Embryonic facial prominence (tissue), 1 donor: Measurements from ENCODE around the gene LGALS13.

ENCODE experiments used
- DNase-seq: peaks from one replicate; pipeline ENCODE4 v3.0.0-alpha.2; 2016; ENCODE audit errors: extremely low spot score

The LGALS13 gene, protein sequence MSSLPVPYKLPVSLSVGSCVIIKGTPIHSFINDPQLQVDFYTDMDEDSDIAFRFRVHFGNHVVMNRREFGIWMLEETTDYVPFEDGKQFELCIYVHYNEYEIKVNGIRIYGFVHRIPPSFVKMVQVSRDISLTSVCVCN

DNA sequence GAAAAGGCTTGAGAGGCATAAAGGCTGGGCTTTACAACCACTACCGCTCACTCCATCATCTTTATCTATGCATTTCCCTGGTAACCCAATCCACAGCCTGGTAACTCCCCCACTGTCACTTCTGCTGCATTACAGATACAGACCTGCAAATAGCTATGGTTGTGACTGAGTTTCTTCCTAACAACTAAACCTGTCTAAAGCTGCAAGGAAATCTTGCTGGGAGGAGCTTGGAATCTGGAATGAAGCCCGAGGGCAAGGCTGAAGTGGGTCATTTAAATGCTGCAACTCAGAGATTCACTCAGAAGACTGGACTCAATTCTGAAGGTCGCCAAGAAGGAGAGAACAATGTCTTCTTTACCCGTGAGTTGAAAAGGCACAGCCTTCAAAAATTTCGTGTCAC is at the start of gene LGALS13:
LGALS13 (plus strand) TSS at position 301 of the 400 bp plus-strand sequence; CDS start at position 346, 45 bp downstream.
- no peak for DNase-seq

DNA sequence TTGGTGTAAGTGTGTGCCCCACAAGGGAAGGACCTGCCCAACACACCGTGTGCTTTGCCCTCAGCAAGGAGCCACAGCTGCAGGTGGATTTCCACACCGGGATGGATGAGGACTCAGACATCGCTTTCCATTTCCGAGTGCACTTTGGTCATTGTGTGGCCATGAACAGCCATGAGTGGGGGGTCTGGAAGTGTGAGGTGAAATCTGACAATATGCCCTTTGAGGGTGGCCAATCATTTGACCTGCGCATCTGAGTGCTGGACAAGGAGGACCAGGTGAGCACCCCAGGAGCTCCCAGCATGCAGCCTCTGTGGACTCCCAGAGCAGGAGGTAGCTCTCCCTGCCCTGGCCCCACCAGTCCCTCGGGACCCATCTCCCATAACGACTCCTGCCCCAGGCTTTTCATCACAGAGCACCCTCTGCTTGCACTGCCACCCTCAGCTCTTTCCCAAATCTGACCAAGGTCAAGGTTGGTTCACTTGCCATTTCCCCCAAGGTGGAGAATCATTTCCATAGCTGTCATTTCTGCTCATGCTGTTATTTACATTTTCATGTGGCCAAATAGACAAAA is 49.2 kb upstream of the LGALS13 start:
- DNase-seq: no peak

DNA sequence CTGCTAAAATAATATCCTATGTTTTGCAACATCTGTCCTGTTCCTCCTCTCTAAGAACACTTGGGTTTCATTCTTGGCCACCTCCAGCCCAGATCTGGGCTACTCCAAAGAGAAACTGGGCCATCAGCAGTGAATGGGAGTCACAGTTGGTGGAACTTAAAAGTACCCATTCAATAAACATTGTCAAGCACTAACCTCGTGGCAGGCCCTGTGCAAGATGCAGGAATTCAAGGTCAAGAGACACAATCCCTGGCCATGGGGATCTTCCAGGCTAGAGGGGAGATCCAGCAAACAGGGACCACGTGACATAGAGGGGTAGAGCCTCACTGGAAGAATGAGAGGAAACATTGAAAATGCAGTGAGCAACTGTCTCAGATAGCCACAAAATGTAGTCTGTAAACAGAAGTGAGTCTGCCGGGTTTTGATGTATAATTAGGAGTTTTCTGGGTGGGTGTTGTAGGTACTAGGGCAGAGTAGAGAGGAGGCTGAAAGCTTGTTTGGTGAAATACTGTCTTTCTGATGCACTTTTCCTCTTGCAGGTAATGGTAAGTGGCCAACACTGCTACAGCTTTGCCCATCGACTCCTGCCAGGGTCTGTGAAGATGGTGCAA is 47.5 kb upstream of the LGALS13 start:
- DNase-seq: no peak

DNA sequence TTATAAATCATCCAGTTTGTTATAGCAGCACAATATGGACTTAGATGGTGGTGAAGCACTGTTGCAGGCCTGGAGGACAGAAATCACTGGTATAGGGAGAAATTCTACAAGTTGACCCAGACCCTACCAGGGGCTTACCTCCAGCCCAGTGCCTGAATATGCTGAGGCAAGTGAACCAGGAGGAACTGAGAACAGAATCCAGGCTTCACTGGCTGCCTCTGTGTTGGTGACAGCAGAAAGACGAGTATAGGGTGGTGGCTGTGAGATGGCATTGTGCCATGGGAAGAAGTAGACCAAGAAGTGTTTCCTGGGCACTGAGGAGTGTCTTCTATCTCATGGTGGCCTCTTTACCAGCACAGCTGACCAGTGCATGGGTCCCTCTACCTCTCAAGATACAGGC is 46.4 kb upstream of the LGALS13 start:
- DNase-seq: no peak

DNA sequence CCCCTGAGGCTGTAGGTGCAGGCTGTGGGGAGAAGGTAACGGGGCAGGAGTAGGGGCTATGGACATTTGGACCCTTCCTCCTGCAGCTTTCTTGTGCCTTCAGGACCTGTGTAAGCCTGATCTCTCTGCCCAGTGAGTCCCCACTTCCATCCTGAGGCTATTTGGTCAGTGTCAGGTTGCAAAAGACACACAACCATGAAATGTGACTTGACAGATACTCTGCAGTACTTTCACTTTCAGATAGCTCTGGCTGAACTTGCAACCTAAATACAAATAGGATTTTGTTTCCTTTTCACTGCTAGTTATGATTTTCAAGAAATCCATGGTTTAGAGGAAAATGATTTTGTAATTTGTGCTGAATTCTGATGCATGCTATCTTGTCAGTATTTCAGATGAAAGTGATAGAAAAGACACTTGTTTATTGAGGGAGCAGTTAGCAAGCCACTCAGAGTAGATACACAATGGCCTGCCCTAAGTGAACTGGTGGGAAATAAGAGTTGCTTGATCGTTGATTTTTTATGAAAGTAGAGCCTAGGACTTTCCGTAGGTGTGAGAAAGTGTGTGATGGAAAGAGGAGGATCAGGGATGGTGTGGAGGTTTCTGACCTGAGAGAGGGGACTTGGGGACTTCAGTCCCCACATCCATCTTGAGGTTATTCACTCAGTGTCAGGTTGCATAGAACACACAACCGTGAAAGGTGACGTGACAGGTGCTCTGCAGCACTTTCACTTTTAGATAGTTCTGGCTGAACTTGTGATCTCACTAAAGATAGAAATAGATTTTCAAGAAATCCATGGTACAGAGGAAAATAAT is 44.3 kb upstream of the LGALS13 start:
- DNase-seq: no peak

DNA sequence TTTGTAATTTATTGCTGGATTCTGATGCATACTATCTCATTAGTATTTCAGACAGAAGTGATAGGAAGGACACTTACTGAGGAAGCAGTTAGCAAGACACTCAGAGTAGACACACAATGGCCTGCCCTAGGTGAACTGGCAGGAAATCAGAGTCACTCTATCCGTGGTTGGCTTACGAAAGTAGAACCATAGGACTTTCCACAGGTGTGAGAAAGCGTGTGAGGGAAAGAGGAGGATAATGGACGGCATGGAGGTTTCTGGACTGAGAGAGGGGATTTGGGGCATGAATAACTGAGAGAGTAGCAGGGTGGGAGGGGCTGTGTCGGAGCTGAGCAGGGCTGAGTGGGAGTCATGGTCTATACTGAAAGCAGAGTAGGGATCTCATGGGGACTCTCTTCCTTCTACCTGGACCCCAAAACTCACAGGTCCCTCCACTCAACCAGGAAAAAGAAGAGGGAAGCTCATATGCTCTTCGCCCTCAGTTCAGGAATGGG is 43.7 kb upstream of the LGALS13 start:
- DNase-seq: no peak

DNA sequence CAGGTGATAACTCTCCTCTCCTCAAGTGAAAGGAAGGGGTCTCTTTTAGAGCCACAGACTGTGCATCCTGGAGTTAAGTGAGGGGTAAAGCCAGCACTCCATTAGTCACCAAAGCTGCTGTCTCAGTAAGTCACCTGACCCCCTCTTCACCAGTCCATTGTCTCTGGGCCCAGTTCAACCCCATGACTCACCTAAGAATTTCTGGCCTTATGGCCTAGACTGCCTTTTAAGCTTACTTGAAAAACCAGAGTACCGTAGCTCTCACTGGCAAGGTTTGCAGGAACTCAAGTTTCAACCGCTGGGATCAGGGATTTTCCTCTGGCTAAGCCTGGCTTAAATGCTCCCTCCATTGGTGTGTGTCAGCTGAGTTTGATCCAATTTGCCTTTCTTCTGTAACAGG is 38.9 kb upstream of the LGALS13 start:
- DNase-seq: no peak

DNA sequence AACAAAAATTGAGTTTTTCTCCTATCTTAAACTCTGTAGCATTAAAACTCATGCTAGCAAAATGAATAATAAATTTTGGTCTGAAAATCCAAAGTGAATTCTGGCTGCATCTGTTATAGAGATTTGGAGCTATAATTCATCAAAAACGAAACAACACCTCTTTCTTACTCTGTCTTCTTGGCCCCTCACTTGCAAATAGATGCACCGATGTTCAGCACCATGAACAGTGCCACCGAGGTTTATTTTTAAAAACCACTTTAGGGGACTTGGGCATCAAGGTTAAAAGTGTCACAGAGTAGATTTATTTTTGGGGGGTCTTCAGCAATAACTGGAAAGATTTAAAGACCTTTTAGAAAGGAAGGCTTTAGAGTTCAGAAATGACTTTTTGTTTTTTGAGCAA is 36.3 kb upstream of the LGALS13 start:
- DNase-seq: no peak

DNA sequence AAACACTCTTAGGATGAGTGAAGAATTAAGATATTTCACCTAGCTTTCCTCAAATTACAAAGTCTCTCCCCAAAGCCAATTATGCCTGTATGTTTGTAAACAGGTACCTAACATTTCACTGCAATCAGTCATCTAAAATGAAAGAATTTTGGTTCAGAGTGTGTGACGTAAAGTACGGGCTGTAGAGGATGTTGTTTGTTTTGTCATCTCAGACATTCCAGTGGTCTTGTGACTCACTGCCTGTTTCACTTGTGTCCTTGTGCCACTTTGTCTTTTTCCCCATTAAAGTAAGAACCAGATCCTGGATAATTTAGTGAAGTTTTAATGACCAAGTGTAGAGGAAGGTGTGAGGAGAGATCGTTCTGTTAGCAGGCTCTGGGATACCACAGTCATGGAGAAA is 33.7 kb upstream of the LGALS13 start:
- DNase-seq: no peak

DNA sequence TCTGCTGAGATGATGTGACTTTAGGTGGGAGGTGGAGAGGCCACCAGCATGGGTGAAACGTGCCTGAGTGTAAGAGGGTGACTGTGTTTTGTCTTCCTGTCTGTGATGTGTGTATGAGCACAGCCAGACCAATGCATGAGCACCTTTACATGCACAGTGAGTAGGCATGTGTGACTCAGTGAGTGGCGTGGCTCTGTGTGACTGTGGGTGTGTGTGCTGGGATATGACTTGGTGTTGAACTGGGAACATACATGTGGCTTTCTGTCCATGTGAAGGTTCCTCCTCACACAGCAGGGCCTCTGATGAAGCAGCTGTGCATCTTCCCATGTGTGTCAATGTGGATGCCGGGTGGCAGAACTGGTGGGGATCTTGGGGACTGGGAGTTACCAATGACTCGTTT is 19.9 kb upstream of the LGALS13 start:
- no peak for DNase-seq

DNA sequence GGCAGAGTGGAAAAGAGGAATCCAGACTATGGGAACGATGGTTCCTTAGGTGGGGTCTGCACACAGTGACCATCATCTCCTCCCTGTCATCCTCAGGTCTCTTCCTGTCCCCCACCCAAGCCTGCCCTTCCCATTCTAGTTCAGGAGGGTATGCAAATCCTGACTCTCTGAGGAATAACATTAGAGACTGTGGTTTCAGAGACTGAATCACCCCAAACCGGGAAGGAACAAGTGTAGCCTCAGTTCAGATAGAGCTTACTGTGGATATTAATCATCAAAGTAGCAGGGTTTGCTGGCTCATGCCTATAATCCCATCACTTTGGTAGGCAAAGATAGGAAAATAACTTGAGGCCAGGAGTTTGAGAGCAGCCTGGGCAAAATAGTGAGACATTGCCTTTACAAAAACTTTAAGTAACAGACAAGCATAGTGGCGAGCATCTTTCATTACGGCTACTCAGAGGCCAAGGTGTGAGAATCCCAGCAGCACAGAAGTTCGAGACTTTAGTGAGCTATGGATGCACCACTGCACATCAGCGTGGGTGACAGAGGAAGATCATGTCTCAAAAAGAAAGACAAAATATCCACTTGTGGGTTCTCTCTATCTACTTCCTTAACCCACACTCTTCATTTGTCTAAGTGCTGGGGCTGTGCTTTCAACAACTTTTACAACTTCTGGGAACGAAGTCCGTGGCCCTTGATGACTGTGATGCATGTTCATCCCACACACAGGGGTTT is 19.3 kb upstream of the LGALS13 start:
- DNase-seq: no peak

DNA sequence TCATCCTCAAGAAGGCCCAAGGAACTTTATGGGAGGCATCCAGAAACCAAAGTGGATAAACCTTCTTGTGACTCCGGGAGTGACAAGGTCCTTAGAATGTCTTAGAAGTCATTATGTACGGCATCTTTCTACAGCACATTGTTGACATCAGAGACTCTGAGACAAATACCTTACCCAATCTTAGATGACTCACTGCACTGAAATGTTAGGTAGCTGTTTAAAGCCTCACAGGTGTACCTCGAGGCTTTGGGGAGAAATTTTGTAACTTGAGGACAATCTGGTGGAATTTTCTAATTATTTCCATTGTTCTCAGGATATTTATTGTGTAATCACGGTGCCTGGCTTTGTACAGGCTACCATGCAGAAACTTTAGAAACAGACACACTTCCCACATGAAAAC is 14.8 kb upstream of the LGALS13 start:
- no peak for DNase-seq

DNA sequence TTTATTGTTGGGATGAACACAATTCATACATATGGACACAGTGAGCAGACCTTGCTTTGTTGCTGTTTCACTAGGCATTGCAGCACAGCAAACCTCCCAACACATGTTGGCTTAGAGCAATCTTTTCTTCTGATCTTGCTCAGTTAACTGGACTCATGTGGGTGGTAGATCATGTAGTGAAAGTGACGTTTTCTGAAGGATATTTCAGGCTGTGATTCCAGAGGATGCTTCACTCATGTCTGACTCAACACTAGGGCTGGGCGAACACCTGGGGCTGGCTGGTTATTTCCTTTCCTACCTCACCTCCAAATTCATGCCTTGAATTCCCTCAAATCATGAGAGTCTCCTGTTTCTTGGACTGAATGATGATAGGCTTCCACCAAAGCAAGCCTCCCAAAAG is 14.3 kb upstream of the LGALS13 start:
- DNase-seq: no peak

DNA sequence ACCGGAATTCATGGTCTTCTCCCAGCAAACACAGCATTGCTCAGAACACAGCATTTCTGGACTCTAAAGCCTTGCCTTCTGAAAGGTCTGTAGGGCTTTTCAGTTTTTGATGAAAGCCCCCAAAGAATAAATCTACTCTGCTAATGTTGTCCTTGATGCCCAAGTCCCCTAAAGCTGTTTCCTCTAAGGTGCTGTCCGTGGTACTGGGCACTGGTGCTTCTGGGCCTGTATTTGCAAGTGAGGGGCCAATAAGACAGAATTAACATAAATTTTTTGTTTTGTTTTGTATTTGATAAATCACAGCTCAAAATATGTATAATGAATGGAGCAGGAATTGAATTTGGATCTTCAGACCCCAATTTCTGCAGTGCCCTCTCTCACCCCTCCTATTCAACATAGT is 12.1 kb upstream of the LGALS13 start:
- DNase-seq: no peak

DNA sequence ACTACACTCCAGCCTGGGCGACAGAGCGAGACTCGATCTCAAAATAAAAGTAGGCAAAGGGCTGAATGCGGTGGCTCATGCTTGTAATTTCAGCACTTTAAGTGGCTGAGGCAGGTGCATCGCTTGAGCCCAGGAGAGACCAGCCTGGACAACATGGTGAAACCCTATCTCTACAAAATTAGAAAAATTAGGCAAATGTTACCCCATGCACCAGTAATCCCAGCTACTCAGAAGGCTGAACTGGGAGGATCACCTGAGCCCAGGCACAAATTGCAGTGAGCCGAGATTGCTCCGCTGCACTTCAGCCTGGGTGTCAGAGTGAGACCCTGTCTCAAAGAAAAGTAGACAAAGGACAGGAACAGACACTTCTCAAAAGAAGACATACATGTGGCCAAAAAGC is 9.9 kb upstream of the LGALS13 start:
- no peak for DNase-seq

DNA sequence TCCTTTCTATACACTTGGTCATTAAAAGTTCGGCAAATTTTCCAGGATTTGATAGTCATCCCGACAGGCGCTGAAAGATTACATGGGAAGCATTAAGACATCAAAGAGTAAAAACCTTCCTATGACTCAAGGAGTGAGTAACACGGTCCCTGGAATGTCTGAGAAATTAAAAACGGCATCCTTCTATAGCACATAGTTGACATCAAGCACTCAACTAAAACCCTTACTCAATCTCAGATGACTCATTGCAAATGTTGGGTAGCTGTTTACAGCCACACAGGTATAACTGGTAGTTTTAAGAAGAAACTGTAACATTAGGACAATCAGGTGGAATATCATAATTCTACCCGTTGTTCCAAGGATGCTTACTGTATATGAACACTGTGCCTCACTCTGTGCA is 6.4 kb upstream of the LGALS13 start:
- DNase-seq: no peak

DNA sequence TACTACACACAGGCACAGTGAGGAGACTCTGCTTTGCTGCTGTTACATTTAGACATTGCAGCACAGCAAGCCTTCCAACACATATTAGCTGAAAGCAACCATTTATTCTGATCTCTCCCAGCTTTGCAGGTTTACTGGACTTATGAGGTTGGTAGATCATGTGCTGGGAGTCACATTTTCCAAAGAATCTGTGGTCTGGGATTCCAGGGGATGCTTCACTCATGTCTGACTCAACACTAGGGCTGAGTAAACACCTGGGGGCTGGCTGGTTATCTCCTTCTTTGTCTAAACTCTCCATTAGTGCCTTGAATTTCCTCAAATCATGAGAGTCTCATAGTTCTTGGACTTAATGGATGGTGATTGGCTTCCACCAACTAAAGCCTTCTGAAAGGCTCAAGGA is 5.4 kb upstream of the LGALS13 start:
- DNase-seq: no peak

DNA sequence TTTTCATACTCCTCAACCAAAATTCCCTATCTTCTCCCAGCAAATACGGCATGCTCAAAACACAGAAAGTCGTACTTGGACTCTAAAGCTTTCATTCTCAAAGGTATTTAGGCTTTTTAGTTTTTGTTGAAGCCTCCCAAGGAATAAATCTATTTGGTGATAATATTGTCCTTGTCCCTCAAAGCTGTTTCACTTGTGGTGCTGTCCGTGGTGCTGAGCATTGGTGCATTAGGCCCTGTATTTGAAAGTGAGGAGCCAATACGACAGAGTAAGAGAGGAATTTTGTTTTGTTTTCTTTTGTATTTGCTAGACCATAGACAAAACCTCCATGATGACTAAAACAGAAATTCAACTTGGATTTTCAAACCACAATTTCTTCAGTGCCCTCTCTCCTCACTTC is 3.2 kb upstream of the LGALS13 start:
- DNase-seq: no peak

DNA sequence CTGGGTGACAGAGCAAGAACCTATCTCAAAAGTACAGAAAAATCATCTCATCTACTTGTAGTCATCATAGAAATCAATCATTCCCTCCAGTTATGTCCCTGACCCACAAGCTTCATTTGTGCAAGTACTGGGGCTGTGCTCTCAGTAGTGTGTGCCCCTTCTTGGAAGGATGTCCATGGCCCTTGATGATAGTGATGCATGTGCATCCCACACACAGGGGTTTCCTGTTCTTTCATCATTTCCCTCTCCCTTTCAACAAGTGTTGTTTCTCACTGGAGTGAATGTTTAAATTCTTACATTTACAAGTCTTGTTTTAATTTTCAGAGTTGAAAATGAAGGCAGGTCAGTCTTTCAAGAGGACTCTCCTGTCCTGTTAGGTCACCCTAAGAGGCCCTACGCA is 1.5 kb downstream of the LGALS13 start:
- DNase-seq: no peak

DNA sequence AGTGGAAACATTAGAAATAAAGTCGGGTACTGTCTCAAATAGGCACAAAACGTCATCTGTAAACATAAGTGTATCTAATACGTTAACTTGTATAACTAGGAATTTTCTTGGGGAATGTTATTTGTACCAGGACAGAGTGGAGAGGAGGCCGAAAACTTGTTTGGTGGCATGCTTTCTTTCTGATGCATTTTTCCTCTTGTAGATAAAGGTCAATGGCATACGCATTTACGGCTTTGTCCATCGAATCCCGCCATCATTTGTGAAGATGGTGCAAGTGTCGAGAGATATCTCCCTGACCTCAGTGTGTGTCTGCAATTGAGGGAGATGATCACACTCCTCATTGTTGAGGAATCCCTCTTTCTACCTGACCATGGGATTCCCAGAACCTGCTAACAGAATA is 4.7 kb downstream of the LGALS13 start:
- no peak for DNase-seq

DNA sequence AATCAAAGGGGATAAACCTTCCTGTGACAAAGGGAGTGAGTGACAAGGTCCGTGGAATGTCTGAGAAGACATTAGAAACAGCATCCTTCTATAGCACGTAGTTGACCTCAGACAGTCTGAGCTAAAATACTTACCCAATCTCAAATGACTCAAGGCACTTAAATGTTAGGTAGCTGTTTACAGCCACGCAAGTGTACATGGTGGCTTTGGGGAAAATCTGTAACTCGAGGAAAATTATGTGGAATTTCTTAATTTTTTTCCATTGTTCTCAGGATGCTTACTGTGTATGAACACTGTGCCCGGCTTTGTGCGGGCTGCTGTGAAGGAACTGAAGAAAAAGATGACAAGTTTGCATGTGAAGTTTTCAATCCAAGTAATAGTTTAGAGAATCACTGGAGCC is 5.2 kb downstream of the LGALS13 start:
- no peak for DNase-seq

DNA sequence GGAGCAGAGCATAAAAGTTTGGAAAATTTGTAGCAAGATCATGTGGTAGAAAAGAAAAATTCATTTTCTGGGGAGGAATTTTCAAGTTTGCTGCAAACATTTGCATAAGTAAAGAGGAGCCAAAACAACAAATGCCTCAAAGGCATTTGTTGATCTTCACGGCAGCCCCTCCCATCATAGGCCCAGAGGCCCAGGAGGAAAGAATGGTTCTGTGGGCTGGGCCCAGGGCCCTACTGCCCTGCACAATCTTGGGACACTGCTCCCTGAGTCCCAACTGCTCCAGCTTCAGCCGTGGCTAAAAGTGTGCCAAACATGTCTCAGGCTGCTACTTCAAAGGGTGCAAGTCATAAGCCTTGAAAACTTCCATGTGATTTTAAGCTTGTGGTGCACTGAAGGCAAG is 11.3 kb downstream of the LGALS13 start:
- DNase-seq: no peak
